GM19240 (cell line): ENCODE results near the gene AQP4.

Experiments used
- DNase-seq: peaks from one replicate; pipeline ENCODE4 v3.0.0; 2011; ENCODE audit warnings: low spot score; ENCODE audit not compliant: insufficient read length

AQP4 gene

GRCh38 chr18:26865557-26865956, at the start of gene AQP4:
TSS of gene AQP4 (minus strand) at chr18:26865707. CDS start at chr18:26865689, 18 bp downstream.
- no peak for DNase-seq

GRCh38 chr18:26911840-26912239, 46.3 kb upstream of the AQP4 start:
- DNase-seq = no peak

- DNase-seq = no peak
Observed at GRCh38 chr18:26909599-26910290, 44.2 kb upstream of the AQP4 start.

GRCh38 chr18:26908906-26909305, 43.4 kb upstream of the AQP4 start:
- no peak for DNase-seq

GRCh38 chr18:26902291-26902690, 36.8 kb upstream of the AQP4 start:
- no peak for DNase-seq

GRCh38 chr18:26901020-26901419, 35.5 kb upstream of the AQP4 start:
- no peak for DNase-seq

DNA sequence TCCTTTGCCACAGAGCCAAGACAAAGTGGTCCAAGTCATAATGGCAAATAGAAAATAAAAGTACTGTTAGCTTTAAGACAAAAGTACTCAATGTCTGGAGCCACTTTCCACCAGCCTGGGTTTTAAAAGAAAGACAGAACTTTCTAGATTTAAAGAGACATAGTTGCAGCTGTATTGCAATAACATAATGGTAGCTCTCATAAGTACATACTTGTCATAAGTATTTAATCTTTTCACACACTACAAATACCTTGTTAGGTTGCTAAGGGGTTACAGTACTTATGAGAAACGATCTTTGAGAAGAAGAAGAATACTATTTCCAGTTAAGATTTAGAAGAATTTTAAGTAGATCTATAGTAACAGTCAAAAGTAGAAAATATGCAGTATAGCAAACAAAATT, 28.9 kb upstream of the AQP4 start:
- DNase-seq = no peak

- no peak for DNase-seq
Observed at GRCh38 chr18:26893996-26894395, 28.5 kb upstream of the AQP4 start.

GRCh38 chr18:26888259-26888658, 22.8 kb upstream of the AQP4 start:
- DNase-seq = no peak

GRCh38 chr18:26875040-26875654, 9.6 kb upstream of the AQP4 start:
- DNase-seq = no peak

DNA sequence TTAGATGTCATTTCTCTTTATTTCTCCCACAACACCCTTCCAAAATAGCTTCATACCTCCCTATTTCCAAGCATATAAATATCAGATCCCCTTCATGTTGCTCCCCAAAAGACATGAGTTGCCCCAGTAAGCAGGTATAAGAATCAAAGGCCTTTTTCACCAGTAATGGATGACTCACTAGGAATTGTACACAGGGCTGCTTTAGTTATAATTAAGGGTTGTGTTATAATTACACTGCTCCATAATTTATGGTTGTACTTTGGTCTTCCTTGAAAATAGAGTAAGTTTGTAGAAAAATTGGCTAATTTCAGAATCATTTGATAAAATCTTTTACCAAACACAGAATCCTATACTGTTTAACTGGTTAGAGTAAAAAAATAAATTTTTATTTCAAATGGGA, 8.8 kb upstream of the AQP4 start:
- no peak for DNase-seq

GRCh38 chr18:26869640-26870039, 4.1 kb upstream of the AQP4 start:
- no peak for DNase-seq

DNA sequence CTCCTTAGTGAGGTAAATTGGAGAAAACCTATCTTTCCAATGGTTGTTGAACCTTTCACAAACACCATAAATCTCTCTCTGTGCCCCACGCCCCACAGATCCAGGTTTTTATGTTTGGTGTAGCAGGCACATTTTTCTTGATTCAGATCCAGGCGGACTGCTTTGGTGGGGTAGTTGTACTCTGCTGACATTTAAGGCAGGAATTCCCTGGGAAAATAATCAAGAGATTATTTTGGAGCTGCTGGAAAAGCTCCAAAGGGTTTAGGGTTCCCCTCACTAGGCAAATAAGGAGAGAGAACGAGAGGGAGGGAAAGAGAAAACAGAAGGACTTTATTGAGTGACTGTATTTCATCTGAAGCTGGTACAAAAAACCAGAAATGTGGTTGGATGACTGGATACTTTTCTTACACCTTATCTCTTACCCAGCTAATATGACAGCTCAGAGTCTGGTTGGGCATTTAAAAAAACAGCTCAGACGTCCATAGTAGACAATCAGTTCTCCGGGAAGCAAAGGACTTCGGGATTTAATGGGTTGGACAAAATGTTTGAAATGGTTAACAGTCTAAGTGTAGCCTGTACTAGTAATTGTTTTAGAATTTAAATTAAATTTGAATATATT, 3.6 kb upstream of the AQP4 start:
- no peak for DNase-seq

GRCh38 chr18:26867471-26867870, 2.0 kb upstream of the AQP4 start:
- DNase-seq = no peak

GRCh38 chr18:26864658-26865057, 849 bp downstream of the AQP4 start:
- no peak for DNase-seq

DNA sequence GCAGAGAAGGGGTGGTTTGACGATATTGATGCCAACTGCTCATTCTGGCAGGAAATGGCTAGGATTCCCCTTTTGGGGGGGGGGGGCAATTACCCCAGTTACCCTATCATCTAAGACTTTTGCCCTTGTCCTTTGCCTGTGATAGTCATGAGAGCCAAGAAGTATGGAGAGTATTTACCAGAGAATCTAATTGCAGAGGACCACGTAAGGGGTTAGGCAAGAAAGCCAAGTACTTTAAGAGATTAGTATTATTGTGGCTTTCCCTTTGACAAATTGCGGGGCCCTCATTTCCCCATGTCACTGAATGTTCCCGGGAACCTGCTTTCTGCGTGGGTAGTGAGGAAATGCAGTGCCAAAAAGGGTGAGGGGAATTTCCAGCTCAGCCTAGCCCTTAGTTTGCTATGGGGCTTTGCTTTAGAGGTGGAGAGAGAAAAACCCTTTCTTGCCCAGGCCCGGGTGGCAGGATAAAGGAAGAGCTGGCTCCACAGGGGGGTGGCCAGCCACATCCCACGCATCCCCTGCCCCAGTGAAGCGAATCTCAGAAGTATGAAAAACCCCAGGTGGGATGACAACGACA, 1.5 kb downstream of the AQP4 start:
- DNase-seq = no peak

GRCh38 chr18:26863122-26863879, 2.2 kb downstream of the AQP4 start:
- no peak for DNase-seq

GRCh38 chr18:26862084-26862483, 3.4 kb downstream of the AQP4 start:
- DNase-seq = no peak

- DNase-seq = no peak
Observed at GRCh38 chr18:26854292-26854881, 11.1 kb downstream of the AQP4 start.

- no peak for DNase-seq
Observed at GRCh38 chr18:26853401-26853800, 12.1 kb downstream of the AQP4 start.

- no peak for DNase-seq
Observed at GRCh38 chr18:26843760-26844159, 21.7 kb downstream of the AQP4 start.
